Cardiac fibroblast (primary cell): ENCODE results near the gene HSPG2.

ENCODE experiments used
- DNase-seq, 2 donors: peaks; one replicate each; pipeline versions ENCODE4 v3.0.0 to v3.0.0-alpha.2; 2010; ENCODE audit warnings: low read depth in 2 of 2
- H3K4me3 ChIP-seq, 2 donors: replicated peaks in 1 of 2; 1 replicate in 1 of 2; 2 replicates in 1 of 2; pipeline ENCODE4 v1.5.1; 2011; ENCODE audit warnings: low read depth in 2 of 2, low read length in 2 of 2, mild to moderate bottlenecking in 2 of 2, moderate library complexity in 1 of 2
- TF ChIP-seq, protein P1 (sequence below): IDR thresholded peaks from one replicate; pipeline ENCODE4 v1.5.1; 2011; ENCODE audit warnings: low read depth, mild to moderate bottlenecking, low read length, inconsistent platforms

Gene HSPG2

DNA sequence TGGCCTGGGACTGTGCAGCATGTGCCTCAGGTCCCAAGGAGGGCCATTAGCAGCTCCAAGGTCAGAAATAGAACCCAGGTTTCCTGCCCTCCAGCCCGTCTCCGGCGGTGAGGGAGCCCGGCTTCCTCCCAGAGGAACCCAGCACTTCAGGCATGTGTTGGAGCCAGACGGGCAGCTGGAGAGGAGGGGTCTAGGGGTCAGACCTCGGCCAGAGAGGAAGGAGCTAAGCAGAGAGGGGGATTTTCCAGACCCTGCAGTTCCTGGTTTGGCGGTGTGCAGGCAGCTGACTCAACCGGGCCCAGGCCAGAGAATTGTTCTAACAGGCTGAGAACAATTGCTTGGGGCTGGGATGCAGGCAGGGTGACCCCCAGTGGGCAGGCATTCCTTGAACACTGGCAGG is 37.1 kb downstream of the HSPG2 start:
- no peak overlapping the region for H3K4me3 ChIP-seq
- TF ChIP-seq, protein P1, sequence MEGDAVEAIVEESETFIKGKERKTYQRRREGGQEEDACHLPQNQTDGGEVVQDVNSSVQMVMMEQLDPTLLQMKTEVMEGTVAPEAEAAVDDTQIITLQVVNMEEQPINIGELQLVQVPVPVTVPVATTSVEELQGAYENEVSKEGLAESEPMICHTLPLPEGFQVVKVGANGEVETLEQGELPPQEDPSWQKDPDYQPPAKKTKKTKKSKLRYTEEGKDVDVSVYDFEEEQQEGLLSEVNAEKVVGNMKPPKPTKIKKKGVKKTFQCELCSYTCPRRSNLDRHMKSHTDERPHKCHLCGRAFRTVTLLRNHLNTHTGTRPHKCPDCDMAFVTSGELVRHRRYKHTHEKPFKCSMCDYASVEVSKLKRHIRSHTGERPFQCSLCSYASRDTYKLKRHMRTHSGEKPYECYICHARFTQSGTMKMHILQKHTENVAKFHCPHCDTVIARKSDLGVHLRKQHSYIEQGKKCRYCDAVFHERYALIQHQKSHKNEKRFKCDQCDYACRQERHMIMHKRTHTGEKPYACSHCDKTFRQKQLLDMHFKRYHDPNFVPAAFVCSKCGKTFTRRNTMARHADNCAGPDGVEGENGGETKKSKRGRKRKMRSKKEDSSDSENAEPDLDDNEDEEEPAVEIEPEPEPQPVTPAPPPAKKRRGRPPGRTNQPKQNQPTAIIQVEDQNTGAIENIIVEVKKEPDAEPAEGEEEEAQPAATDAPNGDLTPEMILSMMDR = no peak
- peak; percentile 61 to 66 for DNase-seq

DNA sequence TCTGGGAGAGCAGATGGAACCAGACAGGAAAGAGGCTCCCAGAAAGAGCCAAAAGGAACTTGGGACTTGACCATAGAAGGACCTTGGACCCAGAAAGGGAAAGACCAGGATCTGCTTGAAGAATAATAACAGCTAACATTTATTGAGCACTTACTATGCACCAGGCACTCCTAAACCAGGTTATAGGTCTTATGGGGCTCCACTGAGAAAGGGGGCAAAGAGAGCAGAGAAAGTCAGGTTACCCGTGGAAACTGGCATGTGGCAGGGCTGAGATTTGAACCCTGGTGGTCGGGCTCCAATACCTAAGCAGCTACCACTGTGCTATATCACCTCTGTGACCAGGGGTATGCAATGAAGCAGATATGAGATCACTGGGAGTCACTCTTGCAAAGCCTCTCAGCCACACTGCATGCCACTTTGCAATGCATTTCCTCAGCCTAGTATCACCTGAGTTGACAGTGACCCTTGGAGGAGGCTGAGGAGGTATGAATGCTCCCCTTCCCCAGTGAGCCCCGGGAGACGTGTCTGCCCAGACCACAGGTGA is 37.8 kb downstream of the HSPG2 start:
- TF ChIP-seq, protein P1 = no peak
- no peak for DNase-seq
- H3K4me3 ChIP-seq = no peak overlapping the region

DNA sequence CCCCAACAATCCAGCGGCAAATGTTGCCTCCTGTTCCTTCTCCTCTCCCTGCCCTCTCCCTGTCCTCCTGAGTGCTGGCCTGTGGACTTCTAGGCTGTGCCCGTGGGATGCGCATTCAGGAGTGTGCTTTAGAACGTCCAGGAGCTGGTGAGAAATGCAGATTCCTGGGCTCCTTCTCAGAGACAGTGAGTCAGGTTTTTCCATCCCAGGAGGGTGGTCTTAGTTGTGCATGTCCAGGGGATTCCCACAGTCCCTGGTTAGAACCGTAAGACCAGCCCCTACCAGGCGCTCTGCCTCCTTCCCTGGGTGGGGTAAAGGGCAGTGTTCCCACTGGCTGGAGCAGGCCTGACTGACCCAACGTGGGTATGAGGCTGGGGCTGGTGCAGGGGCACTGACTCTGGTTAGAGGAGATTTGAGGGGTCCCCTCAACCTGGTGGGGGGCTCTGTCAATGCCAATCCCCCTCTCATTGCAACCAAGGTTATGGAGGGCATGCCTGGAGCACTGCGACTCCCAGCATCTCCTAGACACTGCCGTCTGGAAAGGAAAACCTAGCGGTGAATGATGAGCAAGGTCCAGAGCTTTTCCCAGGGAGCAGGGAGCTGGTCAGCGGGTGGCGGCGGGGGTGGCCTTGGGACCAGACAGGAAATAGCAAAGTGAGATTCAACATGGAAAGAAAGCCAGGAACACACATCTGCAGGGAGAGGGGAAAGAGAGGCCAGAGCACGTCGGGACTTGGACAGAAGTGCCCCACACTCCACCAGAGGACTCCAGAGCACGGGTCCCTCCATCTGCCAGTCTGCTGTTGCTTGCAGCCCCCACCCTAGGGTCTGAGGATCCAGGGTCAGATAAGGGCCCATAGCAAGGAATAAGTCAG is 38.5 kb downstream of the HSPG2 start:
- TF ChIP-seq, protein P1 = no peak
- DNase-seq = peak; percentile 57 to 62
- H3K4me3 ChIP-seq = no peak overlapping the region

DNA sequence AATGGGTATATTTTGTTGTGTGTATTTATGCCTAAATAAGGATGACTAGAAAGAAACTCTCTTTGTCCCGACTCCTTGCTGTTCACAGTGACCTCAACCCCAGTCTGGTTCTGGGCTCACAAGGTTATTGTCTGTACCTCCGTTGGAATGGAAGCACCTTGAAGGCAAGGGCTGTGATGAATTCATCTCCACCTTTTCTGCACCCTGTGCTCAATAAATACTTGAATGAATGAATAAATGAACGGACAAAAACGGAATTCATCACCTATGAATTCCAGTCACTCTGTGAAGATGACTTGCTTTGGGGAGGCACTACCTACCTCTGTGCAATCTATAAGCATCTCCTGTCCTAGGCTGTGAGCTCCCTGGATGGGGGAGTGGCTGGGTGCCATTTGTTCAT is 39.3 kb downstream of the HSPG2 start:
- TF ChIP-seq, protein P1 = no peak
- DNase-seq = no peak
- H3K4me3 ChIP-seq = no peak overlapping the region

DNA sequence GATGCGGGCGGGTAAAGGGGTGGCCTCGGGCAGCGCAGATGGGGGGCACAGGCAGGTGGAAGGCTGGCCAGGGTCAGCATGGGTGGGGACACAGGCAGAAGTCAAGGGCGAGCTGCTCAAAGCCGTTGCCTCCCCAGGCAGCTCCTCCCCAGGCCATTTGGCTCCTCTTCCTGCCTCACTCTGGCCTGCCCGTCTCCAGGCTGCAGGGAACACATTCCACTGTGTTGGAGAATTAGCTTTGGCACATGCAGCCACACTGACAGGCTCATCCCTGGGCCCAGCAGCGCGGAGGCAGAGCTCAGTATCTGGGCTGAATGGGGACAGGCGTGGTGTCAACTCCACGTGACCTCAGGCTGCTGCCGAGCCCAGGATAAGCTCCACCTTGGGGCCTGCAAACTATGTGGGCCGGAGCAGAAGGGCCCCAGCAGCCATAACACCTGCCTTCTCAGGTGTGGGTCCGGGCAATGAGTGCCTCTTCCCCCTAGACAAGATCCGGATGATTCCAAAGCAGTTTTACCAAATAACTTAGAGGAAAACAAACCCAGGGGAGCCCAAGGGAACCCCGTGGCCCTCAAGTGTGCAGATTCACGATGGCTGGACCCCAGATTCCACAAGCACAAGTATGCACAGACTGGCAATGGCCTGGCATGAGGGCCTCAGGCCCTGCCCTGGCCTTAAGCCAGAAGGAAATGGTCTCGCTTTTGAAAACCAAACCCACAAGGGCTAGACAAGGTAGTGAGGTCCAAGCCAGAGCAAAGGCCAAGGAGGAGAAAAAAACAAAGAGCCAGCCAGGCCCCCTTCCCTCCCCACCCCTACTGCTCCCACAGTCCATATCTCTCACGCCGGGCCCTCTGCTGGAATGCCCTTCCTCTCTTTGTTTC is 40.2 kb downstream of the HSPG2 start:
- TF ChIP-seq, protein P1 = no peak
- DNase-seq = peak in 1 of 2 donors; percentile 73
- H3K4me3 ChIP-seq = no peak overlapping the region

DNA sequence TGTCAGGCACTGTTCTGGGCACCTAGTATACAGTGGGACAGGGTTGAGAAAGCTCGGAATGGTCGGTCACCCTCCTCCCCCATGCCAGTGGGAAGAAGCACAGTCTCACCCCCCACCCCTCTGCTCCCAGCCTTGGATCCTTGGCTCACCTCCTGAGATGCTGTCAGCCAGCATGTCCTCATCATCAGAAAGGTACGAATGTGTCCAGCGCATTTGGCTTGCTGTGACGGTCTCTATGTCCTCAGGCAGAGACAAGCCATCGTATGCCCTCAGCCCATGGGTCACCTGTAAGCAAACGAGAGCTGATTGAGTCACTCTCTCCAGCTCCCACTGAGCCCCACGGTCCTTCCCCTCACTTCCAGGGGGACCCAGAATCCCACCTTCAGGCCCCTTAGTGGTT is 41.1 kb downstream of the HSPG2 start:
- DNase-seq = no peak
- no peak overlapping the region for H3K4me3 ChIP-seq
- TF ChIP-seq, protein P1 = no peak
